Measurements from ENCODE around the gene ALDH2. TPM values are rescaled to one million over a fixed set of nuclear protein-coding genes. Genes with fewer than 3 reads are reported as not detected.

ALDH2 gene
- total RNA-seq, 2 donors from 2014 or later, result 76.6 to 91.4 TPM

- H3K4me1 ChIP-seq (ENCODE audit: control insufficient read depth, insufficient read depth, low read length), result no peaks in the 10 kb centered on the region
- peaks cover 18% of the 10 kb centered on the region for H3K4me1 Mint-ChIP-seq
- WGBS, 2 experiments (ENCODE audit: insufficient coverage in 1 of 2, insufficient read length in 1 of 2), result 0% methylated on average over 20 to 84 of the region's 84 CpGs
- peak; percentile 99 for DNase-seq
- H3K9me3 Mint-ChIP-seq, result peaks cover 4% of the 10 kb centered on the region
- H3K9me3 ChIP-seq (ENCODE audit: control insufficient read depth, low read length), result peaks cover 8% of the 10 kb centered on the region
- H3K27ac Mint-ChIP-seq, result peak within 1 kb of the TSS; percentile 99
- H3K27ac ChIP-seq (ENCODE audit: low read depth, low read length), result peak within 1 kb of the TSS; percentile 97
- no peaks in the 10 kb centered on the region for H3K27me3 ChIP-seq (ENCODE audit: control insufficient read depth, insufficient read depth, low read length, poor library complexity, severe bottlenecking)
- peak within 1 kb of the TSS; percentile 95 for H3K9ac ChIP-seq (ENCODE audit: extremely low read depth, low read length, poor library complexity, severe bottlenecking)
- no peak for TF ChIP-seq CTCF (conservative IDR thresholded peaks at IDR 0.05)
- peak within 1 kb of the TSS; percentile 93 for H3K4me3 ChIP-seq (ENCODE audit: low read length)
- no peaks in the 10 kb centered on the region for H3K27me3 Mint-ChIP-seq (ENCODE audit: insufficient read depth)
- peak within 1 kb of the TSS; percentile 96 for H3K4me3 Mint-ChIP-seq
- H3K36me3 ChIP-seq (ENCODE audit: control insufficient read depth, insufficient read depth, low read length), result peaks cover 39% of the 10 kb centered on the region
- peaks cover 32% of the 10 kb centered on the region for H3K36me3 Mint-ChIP-seq (ENCODE audit: low read depth)
Measured at GRCh38 chr12:111841750-111842555, 75.2 kb downstream of the ALDH2 start, which contains the start of gene MAPKAPK5. MAPKAPK5 (plus strand) TSS chr12:111842228; CDS start chr12:111842734, 506 bp downstream.

GRCh38 chr12:111842556-111843396, 76.0 kb downstream of the ALDH2 start:
- H3K4me1 Mint-ChIP-seq, result peaks cover 18% of the 10 kb centered on the region
- 4 to 21% methylated on average over 14 to 43 of the region's 44 CpGs for WGBS, 2 experiments (ENCODE audit: insufficient coverage in 1 of 2, insufficient read length in 1 of 2)
- H3K4me3 Mint-ChIP-seq, result peak overlapping the region; percentile 96
- no peaks in the 10 kb centered on the region for H3K27me3 Mint-ChIP-seq (ENCODE audit: insufficient read depth)
- peaks cover 37% of the 10 kb centered on the region for H3K36me3 Mint-ChIP-seq (ENCODE audit: low read depth)
- Histone ChIP-seq H3K27ac (ENCODE audit: low read depth, low read length) (peak overlapping the region; percentile 97), H3K9me3 (ENCODE audit: control insufficient read depth, low read length) (peaks cover 17% of the 10 kb centered on the region), H3K27me3 (ENCODE audit: control insufficient read depth, insufficient read depth, low read length, poor library complexity, severe bottlenecking) (no peaks in the 10 kb centered on the region), H3K9ac (ENCODE audit: extremely low read depth, low read length, poor library complexity, severe bottlenecking) (peak overlapping the region; percentile 95), H3K36me3 (ENCODE audit: control insufficient read depth, insufficient read depth, low read length) (peaks cover 45% of the 10 kb centered on the region), H3K4me1 (ENCODE audit: control insufficient read depth, insufficient read depth, low read length) (no peaks in the 10 kb centered on the region), H3K4me3 (ENCODE audit: low read length) (peak overlapping the region; percentile 93)
- H3K27ac Mint-ChIP-seq, result peak overlapping the region; percentile 98
- peaks cover 2% of the 10 kb centered on the region for H3K9me3 Mint-ChIP-seq
- no peak for TF ChIP-seq CTCF (conservative IDR thresholded peaks at IDR 0.05)
- peak; percentile 67 for DNase-seq

DNA sequence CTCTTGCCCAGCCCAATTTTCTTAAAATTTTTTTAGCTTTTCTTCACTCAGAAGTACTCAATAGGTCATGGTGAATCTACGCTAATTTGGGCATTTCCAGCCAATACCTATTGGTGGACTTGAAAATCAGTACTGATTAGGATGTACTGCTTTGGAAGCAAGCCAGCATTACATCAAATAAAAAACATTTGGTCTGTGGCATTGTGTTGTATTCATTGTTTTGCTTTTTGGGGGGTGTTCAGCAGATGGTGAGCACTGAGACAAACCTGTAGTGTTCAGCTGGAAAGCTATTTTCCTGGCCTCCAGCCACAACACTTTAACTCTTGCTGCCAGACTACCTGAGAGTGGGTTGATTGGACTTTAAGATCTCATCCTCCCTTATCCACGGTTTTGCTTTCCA, 79.3 kb downstream of the ALDH2 start:
- Histone ChIP-seq H3K36me3 (ENCODE audit: control insufficient read depth, insufficient read depth, low read length) (peaks cover 50% of the 10 kb centered on the region), H3K9ac (ENCODE audit: extremely low read depth, low read length, poor library complexity, severe bottlenecking) (no peak overlapping the region), H3K9me3 (ENCODE audit: control insufficient read depth, low read length) (peaks cover 16% of the 10 kb centered on the region), H3K4me3 (ENCODE audit: low read length) (no peak overlapping the region), H3K27me3 (ENCODE audit: control insufficient read depth, insufficient read depth, low read length, poor library complexity, severe bottlenecking) (no peaks in the 10 kb centered on the region), H3K27ac (ENCODE audit: low read depth, low read length) (no peak overlapping the region), H3K4me1 (ENCODE audit: control insufficient read depth, insufficient read depth, low read length) (no peaks in the 10 kb centered on the region)
- H3K27ac Mint-ChIP-seq, result peak overlapping the region; percentile 14
- peaks cover 10% of the 10 kb centered on the region for H3K4me1 Mint-ChIP-seq
- DNase-seq, result no peak
- no peaks in the 10 kb centered on the region for H3K27me3 Mint-ChIP-seq (ENCODE audit: insufficient read depth)
- H3K9me3 Mint-ChIP-seq, result peaks cover 7% of the 10 kb centered on the region
- H3K4me3 Mint-ChIP-seq, result no peak overlapping the region
- 97 to 100% methylated on average over 1 to 2 of the region's 2 CpGs for WGBS, 2 experiments (ENCODE audit: insufficient coverage in 1 of 2, insufficient read length in 1 of 2)
- H3K36me3 Mint-ChIP-seq (ENCODE audit: low read depth), result peaks cover 45% of the 10 kb centered on the region
- TF ChIP-seq CTCF (conservative IDR thresholded peaks at IDR 0.05), result no peak
